Liver (tissue), 3 donors: ENCODE data around the gene FMN2.

Source experiments
- ATF3 ChIP-seq: IDR thresholded peaks from 2 replicates; pipeline ENCODE4 v1.6.1; 2016; ENCODE audit warnings: antibody characterized with exemption
- CTCF ChIP-seq: fragments of 150-350 bp; IDR thresholded peaks from 2 replicates; pipeline ENCODE4 v1.5.1; 2017; ENCODE audit warnings: improper control_type of control experiment, low read depth, low read length; ENCODE audit not compliant: missing input control
- EGR1 ChIP-seq, 2 donors: IDR thresholded peaks; 2 replicates each; pipeline ENCODE4 v1.6.1; 2016 to 2018; ENCODE audit warnings: antibody characterized with exemption in 2 of 2, low read depth in 2 of 2
- MAX ChIP-seq: IDR thresholded peaks from 2 replicates; pipeline ENCODE4 v1.6.1; 2016; ENCODE audit warnings: antibody characterized with exemption
- RAD21 ChIP-seq, 2 donors: IDR thresholded peaks; 2 replicates each; pipeline ENCODE4 v1.6.1; 2016; ENCODE audit warnings: antibody characterized with exemption in 2 of 2, mild to moderate bottlenecking in 2 of 2
- TAF1 ChIP-seq: conservative IDR thresholded peaks from 2 replicates; pipeline ENCODE4 v1.6.1; 2016; ENCODE audit warnings: antibody characterized with exemption, mild to moderate bottlenecking
- donor health status: healthy.
- donor health status: healthy.

- TF ChIP-seq CTCF: no peak
- TF ChIP-seq MAX: no peak
- TF ChIP-seq EGR1 (IDR thresholded peaks at IDR 0.05; ENCODE audit: low read depth in 2 of 2): no peak
- TF ChIP-seq TAF1: no peak
- no peak for TF ChIP-seq ATF3
- no peak for TF ChIP-seq RAD21 (IDR thresholded peaks at IDR 0.05)
Observed at GRCh38 chr1:240498335-240498734, 406.7 kb downstream of the FMN2 start.
